H1 (cell line): ENCODE data around the gene PNLIP. TPM values are rescaled to one million over a fixed set of nuclear protein-coding genes. Genes with fewer than 3 reads are reported as not detected.

Experiments
- BCL11A ChIP-seq, 2 experiments: IDR thresholded peaks; one replicate each; pipeline ENCODE4 v1.6.1; 2011; ENCODE audit warnings: low read depth in 2 of 2, low read length in 2 of 2, mild to moderate bottlenecking in 2 of 2
- KDM1A ChIP-seq: fragments of 200-600, 300-600 bp; sonication (generic); IDR thresholded peaks from 2 replicates; pipeline ENCODE4 v1.7.1; 2016; ENCODE audit warnings: mild to moderate bottlenecking, low read length, borderline replicate concordance
- RNF2 ChIP-seq: fragments of 200-900, 300-1000 bp; sonication (generic); IDR thresholded peaks from 2 replicates; pipeline ENCODE4 v1.7.1; 2016; ENCODE audit warnings: borderline replicate concordance, low read depth, mild to moderate bottlenecking, antibody characterized with exemption, low read length; ENCODE audit not compliant: poor library complexity, severe bottlenecking; ENCODE audit errors: missing control alignments
- polyA plus RNA-seq, 7 experiments: library from polyadenylated mRNA; depleted of rRNA in 3 of 7; stranded (reverse) in 5 of 7; unstranded in 2 of 7; fragments of >200 nt in 5 of 7; fragments of 200-250 nt in 2 of 7; gene quantifications; 1 replicate in 5 of 7; 2 replicates in 1 of 7; 4 replicates in 1 of 7; pipeline versions ENCODE4 v1.2.1 to v1.2.3, GENCODE V29; 2011 to 2013; ENCODE audit warnings: missing spikeins in 2 of 7, mixed read lengths in 2 of 7
- total RNA-seq: library from RNA; stranded (reverse); fragmentation: NEBNext Ultra II Directional; extraction: Animal tissue kit (Norgen Biotek cat#: 25700); gene quantifications from 2 replicates; pipeline ENCODE4 v1.2.1, GENCODE V29; 2021
- TF ChIP-seq, protein P1 (sequence below): fragments of 300-600 bp; sonication (generic); IDR thresholded peaks from 2 replicates; pipeline ENCODE4 v1.7.1; 2012; ENCODE audit warnings: low read length, moderate library complexity, mild to moderate bottlenecking, inconsistent platforms; ENCODE audit not compliant: insufficient replicate concordance

PNLIP gene
- total and polyA plus RNA-seq, 2 of the 8 experiments (the other 6 are each of a cell fraction or from before 2014, with no cell fraction given) = not detected

DNA sequence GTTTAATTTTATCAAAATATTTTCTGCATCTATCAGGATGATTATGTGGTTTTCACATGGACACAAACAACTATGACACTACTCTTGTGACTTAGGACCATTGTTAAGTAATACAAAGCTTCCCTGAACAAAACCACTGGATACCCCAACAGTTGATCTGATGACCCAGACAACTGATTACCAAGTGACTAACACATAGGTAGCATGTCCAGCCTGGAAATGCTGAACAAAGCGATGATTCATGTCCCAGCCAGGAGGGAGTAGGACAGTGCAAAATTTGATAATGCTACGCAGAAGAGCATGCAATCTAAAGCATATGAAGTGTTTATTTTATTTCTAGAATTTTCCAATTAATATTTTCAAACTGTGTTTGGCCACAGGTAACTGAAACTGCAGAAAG, 8.9 kb upstream of the PNLIP start (continued):
- TF ChIP-seq KDM1A = no peak
- TF ChIP-seq, protein P1, sequence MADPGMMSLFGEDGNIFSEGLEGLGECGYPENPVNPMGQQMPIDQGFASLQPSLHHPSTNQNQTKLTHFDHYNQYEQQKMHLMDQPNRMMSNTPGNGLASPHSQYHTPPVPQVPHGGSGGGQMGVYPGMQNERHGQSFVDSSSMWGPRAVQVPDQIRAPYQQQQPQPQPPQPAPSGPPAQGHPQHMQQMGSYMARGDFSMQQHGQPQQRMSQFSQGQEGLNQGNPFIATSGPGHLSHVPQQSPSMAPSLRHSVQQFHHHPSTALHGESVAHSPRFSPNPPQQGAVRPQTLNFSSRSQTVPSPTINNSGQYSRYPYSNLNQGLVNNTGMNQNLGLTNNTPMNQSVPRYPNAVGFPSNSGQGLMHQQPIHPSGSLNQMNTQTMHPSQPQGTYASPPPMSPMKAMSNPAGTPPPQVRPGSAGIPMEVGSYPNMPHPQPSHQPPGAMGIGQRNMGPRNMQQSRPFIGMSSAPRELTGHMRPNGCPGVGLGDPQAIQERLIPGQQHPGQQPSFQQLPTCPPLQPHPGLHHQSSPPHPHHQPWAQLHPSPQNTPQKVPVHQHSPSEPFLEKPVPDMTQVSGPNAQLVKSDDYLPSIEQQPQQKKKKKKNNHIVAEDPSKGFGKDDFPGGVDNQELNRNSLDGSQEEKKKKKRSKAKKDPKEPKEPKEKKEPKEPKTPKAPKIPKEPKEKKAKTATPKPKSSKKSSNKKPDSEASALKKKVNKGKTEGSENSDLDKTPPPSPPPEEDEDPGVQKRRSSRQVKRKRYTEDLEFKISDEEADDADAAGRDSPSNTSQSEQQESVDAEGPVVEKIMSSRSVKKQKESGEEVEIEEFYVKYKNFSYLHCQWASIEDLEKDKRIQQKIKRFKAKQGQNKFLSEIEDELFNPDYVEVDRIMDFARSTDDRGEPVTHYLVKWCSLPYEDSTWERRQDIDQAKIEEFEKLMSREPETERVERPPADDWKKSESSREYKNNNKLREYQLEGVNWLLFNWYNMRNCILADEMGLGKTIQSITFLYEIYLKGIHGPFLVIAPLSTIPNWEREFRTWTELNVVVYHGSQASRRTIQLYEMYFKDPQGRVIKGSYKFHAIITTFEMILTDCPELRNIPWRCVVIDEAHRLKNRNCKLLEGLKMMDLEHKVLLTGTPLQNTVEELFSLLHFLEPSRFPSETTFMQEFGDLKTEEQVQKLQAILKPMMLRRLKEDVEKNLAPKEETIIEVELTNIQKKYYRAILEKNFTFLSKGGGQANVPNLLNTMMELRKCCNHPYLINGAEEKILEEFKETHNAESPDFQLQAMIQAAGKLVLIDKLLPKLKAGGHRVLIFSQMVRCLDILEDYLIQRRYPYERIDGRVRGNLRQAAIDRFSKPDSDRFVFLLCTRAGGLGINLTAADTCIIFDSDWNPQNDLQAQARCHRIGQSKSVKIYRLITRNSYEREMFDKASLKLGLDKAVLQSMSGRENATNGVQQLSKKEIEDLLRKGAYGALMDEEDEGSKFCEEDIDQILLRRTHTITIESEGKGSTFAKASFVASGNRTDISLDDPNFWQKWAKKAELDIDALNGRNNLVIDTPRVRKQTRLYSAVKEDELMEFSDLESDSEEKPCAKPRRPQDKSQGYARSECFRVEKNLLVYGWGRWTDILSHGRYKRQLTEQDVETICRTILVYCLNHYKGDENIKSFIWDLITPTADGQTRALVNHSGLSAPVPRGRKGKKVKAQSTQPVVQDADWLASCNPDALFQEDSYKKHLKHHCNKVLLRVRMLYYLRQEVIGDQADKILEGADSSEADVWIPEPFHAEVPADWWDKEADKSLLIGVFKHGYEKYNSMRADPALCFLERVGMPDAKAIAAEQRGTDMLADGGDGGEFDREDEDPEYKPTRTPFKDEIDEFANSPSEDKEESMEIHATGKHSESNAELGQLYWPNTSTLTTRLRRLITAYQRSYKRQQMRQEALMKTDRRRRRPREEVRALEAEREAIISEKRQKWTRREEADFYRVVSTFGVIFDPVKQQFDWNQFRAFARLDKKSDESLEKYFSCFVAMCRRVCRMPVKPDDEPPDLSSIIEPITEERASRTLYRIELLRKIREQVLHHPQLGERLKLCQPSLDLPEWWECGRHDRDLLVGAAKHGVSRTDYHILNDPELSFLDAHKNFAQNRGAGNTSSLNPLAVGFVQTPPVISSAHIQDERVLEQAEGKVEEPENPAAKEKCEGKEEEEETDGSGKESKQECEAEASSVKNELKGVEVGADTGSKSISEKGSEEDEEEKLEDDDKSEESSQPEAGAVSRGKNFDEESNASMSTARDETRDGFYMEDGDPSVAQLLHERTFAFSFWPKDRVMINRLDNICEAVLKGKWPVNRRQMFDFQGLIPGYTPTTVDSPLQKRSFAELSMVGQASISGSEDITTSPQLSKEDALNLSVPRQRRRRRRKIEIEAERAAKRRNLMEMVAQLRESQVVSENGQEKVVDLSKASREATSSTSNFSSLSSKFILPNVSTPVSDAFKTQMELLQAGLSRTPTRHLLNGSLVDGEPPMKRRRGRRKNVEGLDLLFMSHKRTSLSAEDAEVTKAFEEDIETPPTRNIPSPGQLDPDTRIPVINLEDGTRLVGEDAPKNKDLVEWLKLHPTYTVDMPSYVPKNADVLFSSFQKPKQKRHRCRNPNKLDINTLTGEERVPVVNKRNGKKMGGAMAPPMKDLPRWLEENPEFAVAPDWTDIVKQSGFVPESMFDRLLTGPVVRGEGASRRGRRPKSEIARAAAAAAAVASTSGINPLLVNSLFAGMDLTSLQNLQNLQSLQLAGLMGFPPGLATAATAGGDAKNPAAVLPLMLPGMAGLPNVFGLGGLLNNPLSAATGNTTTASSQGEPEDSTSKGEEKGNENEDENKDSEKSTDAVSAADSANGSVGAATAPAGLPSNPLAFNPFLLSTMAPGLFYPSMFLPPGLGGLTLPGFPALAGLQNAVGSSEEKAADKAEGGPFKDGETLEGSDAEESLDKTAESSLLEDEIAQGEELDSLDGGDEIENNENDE = no peak
- no peak for TF ChIP-seq BCL11A (IDR thresholded peaks at IDR 0.05; ENCODE audit: low read depth in 2 of 2, low read length in 2 of 2)
- no peak for TF ChIP-seq RNF2
